ENCODE results near the gene PRR14L.

PRR14L gene

DNA sequence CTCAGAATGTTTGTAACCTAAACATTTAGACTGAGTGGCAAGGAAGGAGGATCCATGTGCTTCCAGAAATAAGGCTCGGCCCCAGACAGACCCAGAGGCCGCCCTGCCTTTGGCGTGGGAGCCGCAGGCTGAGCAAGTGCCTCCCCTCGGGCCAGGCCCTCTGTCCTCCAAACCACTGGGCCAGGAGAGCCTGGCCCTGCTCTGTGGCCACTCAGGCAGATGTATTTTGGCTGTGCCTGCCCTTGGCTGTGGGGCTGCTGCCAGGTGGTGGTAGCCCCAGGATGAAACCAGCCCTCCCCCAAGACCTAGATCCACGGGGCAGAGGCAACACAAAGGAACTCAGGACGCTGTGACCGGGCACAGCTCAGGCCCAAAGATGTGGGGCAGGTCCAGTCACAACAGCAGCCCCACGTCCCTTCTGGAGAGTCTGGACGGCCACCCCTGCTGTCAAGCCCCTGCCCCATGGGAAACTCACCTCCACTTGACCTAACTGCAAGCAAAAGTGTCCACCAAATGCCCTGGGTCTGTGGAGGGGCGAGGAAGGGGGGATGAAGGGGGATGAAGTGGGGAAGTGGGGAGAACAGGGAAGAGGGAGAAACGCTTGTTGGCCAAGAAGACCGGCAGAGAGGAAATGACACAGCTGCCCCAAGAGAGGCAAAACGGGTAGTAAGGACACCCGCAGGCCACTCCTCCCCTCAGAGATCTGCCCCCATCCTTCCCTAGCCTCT, 111.9 kb downstream of the PRR14L start:
- no peak for FAIRE-seq

DNA sequence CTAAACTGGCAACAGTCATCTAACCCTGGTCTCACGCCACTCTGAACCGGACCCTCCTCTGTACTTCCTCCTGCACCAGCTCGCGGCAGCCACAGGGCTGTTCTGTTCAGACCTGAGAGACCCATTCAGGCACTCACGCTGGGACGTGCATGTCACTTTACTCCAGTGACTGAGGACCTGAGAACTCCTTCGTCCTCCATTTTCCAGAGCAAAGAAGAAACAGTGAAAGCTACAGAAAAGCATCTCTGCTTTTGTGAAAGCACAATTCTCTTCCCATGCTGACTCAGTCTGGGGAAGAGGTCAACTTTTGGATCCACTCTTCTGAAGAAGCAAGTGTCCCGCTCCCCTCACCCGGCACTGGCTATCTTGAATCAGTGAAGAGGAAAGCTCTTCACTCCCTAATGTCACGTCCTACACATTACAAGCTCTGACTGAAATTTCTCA, 112.5 kb downstream of the PRR14L start:
- no peak for FAIRE-seq

GRCh38 chr22:31635638-31636306, 114.2 kb downstream of the PRR14L start:
- FAIRE-seq = no peak

- FAIRE-seq = no peak
Observed at GRCh38 chr22:31631436-31631835, 118.5 kb downstream of the PRR14L start.

Measured in colon (tissue), 2 donors.